Transverse colon (tissue), 4 donors: ENCODE data around the gene KAT2A. TPM values are rescaled to one million over a fixed set of nuclear protein-coding genes. Genes with fewer than 3 reads are reported as not detected.

Experiments used
- DNase-seq: peaks from one replicate; pipeline ENCODE4 v3.0.0-alpha.2; 2019
- H3K27ac ChIP-seq, 4 donors: fragments of 200-600 bp; sonication (generic); 2 replicates each; pipeline ENCODE4 v1.5.1; 2016 to 2018; ENCODE audit warnings: inconsistent platforms in 4 of 4
- H3K27me3 ChIP-seq: fragments of 200-600 bp; sonication (generic); 2 replicates; pipeline ENCODE4 v1.5.1; 2017; ENCODE audit warnings: inconsistent platforms
- H3K36me3 ChIP-seq, 4 donors: fragments of 200-600 bp; sonication (generic); 2 replicates each; pipeline ENCODE4 v1.5.1; 2017 to 2019; ENCODE audit warnings: inconsistent platforms in 4 of 4
- H3K4me1 ChIP-seq, 4 donors: fragments of 200-600 bp; sonication (generic); 2 replicates each; pipeline ENCODE4 v1.5.1; 2017 to 2020; ENCODE audit warnings: inconsistent platforms in 4 of 4
- H3K4me3 ChIP-seq, 4 donors: fragments of 200-600 bp; sonication (generic); 1 replicate in 1 of 4; 2 replicates in 3 of 4; pipeline versions ENCODE4 v1.5.1 to v1.6.1; 2017 to 2019; ENCODE audit warnings: inconsistent platforms in 4 of 4
- H3K9me3 ChIP-seq, 2 donors: fragments of 200-600 bp; sonication (generic); 2 replicates each; pipeline ENCODE4 v1.5.1; 2017 to 2019; ENCODE audit warnings: inconsistent platforms in 2 of 2
- CTCF ChIP-seq, 5 experiments: fragments of 200-600 bp in 3 of 5; fragments of 450-650 bp in 2 of 5; sonication (generic) in 3 of 5; IDR thresholded peaks; 1 replicate in 2 of 5; 2 replicates in 3 of 5; pipeline ENCODE4 v1.5.1; 2016 to 2017; ENCODE audit warnings: antibody characterized with exemption in 5 of 5, inconsistent platforms in 3 of 5, mild to moderate bottlenecking in 2 of 5, moderate library complexity in 1 of 5
- EP300 ChIP-seq: sonication (generic); formaldehyde crosslinking; IDR thresholded peaks from one replicate; pipeline ENCODE4 v1.6.1; 2017; ENCODE audit warnings: antibody characterized with exemption, low read depth
- POLR2A ChIP-seq: fragments of 450-650 bp; IDR thresholded peaks from one replicate; pipeline ENCODE4 v1.6.1; 2016; ENCODE audit warnings: antibody characterized with exemption, mild to moderate bottlenecking, moderate library complexity
- POLR2AphosphoS5 ChIP-seq, 3 donors: sonication (generic); formaldehyde crosslinking; IDR thresholded peaks; one replicate each; pipeline ENCODE4 v1.6.1; 2016; ENCODE audit warnings: antibody characterized with exemption in 3 of 3
- WGBS, 2 donors: methylation state at CpG; one replicate each; pipeline ENCODE4 v1.1.5; 2018; ENCODE audit warnings: low coverage in 1 of 2; 5-methylcytosine and 5-hydroxymethylcytosine counted together
- in situ Hi-C, 4 donors: fragments of 200-750 bp; cut with MboI; loops; one replicate each; pipeline versions ENCODE4 v1.15.0 to v1.15.1; 2017; ENCODE audit warnings: low sequenced_read_pairs in 3 of 4, low pct_ligation_motif_present in 1 of 4, low pct_unique_long_range_greater_than_20kb in 1 of 4
- intact Hi-C: fragments of 100-400 bp; cut with DNase I; formaldehyde crosslinking; loops from one replicate; pipeline ENCODE4 v1.15.1; 2023; ENCODE audit warnings: low total_unique reads
- total RNA-seq, 4 donors: library from RNA; depleted of rRNA; stranded (reverse); fragments of >200 nt; gene quantifications; one replicate each; pipeline ENCODE4 v1.1.0, GENCODE V29; 2016

The KAT2A gene
- total RNA-seq, 4 donors from 2014 or later = 16.9 to 154 (median 48.9) TPM

GRCh38 chr17:42098730-42099399, 22.3 kb downstream of the KAT2A start:
- intact Hi-C loops (loop anchor here (5.0 kb wide), 1 partner anchor 72 kb away; no protein-coding TSS in a partner anchor), in situ Hi-C loops (loop anchor here in 1 of 4 donors (25.0 kb wide), 1 partner anchor 362 kb away; the partner anchor contains the start of gene HAP1)
- no peak for TF ChIP-seq EP300
- no peak for TF ChIP-seq CTCF (IDR thresholded peaks at IDR 0.05)
- TF ChIP-seq POLR2AphosphoS5 (IDR thresholded peaks at IDR 0.05) = no peak
- TF ChIP-seq POLR2A = no peak
- DNase-seq = no peak
- WGBS, 2 donors = 68 to 100% methylated on average over 1 to 14 of the region's 14 CpGs
- H3K4me1 ChIP-seq = peaks cover 0 to 11% (median 9%) of the 10 kb centered on the region in 4 donors
- H3K27ac ChIP-seq = no peak overlapping the region
- H3K27me3 ChIP-seq = peaks cover 32% of the 10 kb centered on the region
- H3K36me3 ChIP-seq = no peaks in the 10 kb centered on the region
- no peak overlapping the region for H3K4me3 ChIP-seq
- no peaks in the 10 kb centered on the region for H3K9me3 ChIP-seq

GRCh38 chr17:42097691-42098631, 23.2 kb downstream of the KAT2A start, which contains the start of gene ZNF385C:
Gene ZNF385C (minus strand): TSS chr17:42098473. CDS start chr17:42063056, 35,417 bp downstream.
- WGBS, 2 donors = 13 to 22% methylated on average over 3 to 37 of the region's 52 CpGs
- H3K4me1 ChIP-seq = peaks cover 0 to 11% (median 9%) of the 10 kb centered on the region in 4 donors
- no peaks in the 10 kb centered on the region for H3K9me3 ChIP-seq
- H3K27ac ChIP-seq = no peak within 1 kb of the TSS
- TF ChIP-seq POLR2A (no peak), POLR2AphosphoS5 (IDR thresholded peaks at IDR 0.05) (no peak), EP300 (no peak), CTCF (IDR thresholded peaks at IDR 0.05) (no peak)
- H3K27me3 ChIP-seq = peaks cover 32% of the 10 kb centered on the region
- intact Hi-C loops (loop anchor here (5.0 kb wide), 1 partner anchor 71 kb away; no protein-coding TSS in a partner anchor), in situ Hi-C loops (loop anchor here in 1 of 4 donors (25.0 kb wide), 1 partner anchor 361 kb away; the partner anchor contains the start of gene HAP1)
- H3K4me3 ChIP-seq = peak within 1 kb of the TSS in 2 of 4 donors; percentile 15 to 16
- no peak for DNase-seq
- H3K36me3 ChIP-seq = no peaks in the 10 kb centered on the region

DNA sequence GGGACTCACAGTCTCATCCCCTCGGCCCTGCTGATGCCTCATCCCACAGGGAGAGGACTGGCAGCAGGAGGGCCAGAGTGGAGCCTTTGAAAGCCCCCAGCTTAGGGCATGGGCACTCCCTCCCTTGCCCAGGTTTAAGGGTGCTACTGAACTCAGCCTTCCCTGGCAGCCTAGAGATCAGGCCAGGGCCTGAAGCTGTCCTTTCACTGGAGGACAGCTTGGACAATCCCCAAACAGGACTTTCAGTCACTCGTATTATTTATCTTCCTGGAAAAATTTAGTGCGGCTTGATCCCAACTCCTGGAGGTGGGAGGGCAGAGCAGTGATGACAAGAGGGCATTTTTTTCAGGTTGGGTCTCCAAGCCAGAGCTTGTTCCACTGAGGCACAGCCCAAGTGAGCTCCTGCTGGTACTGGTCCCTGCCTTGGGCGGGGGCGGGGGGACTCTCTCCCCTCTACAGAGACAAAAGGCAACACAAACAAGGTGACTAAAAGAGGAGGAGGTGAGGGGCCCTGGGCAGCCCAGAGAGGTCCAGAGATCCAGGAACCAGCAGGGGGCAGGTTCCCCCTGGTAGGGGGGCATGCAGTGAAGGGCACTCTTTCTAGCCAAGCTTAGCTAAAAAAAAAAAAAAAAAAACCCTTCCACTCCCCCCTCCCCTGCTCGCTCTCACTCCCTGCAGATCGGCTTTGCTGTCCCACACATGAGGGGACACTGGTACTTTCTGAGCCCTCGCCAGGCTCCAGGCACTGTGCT, 24.6 kb downstream of the KAT2A start:
- Histone ChIP-seq H3K27me3 (peaks cover 32% of the 10 kb centered on the region), H3K4me3 (no peak overlapping the region), H3K27ac (no peak overlapping the region), H3K9me3 (no peaks in the 10 kb centered on the region), H3K36me3 (no peaks in the 10 kb centered on the region), H3K4me1 (peaks cover 0 to 9% (median 8%) of the 10 kb centered on the region in 4 donors)
- intact Hi-C loops (loop anchor here (5.0 kb wide), 1 partner anchor 69 kb away; no protein-coding TSS in a partner anchor), in situ Hi-C loops (loop anchor here in 1 of 4 donors (25.0 kb wide), 1 partner anchor 359 kb away; the partner anchor contains the start of gene HAP1)
- TF ChIP-seq CTCF (IDR thresholded peaks at IDR 0.05) (no peak), POLR2AphosphoS5 (IDR thresholded peaks at IDR 0.05) (no peak), POLR2A (no peak), EP300 (no peak)
- DNase-seq = no peak
- WGBS, 2 donors = 68 to 83% methylated on average over 2 to 8 of the region's 8 CpGs
